Endothelial cell of umbilical vein (primary cell): Measurements from ENCODE around the gene CDK9. TPM values are rescaled to one million over a fixed set of nuclear protein-coding genes. Genes with fewer than 3 reads are reported as not detected.
A peak's percentile ranks its signal among the peaks of the same experiment; 100 is the strongest.
"Not testable (repeated sequence)": the region's sequence is repeated elsewhere in the genome, so short reads cannot be mapped to it uniquely, and the experiment has no call there.

Experiments used
- BruUV-seq: library from RNA; stranded (reverse); fragments of 400-500 nt; replicated peaks from 2 replicates; lab custom pipeline; 2021; lab: Mats Ljungman, UMichigan
- CTCF ChIA-PET: fragments of 300-600, 350-600 bp; sonication (Branson Sonifier 250); formaldehyde crosslinking; loops from one replicate; lab custom pipeline; 2021; ENCODE audit warnings: antibody characterized with exemption, inconsistent platforms; lab: Charles Lee
- POLR2A ChIA-PET: fragments of 300-600, 350-600 bp; sonication (Branson Sonifier 250); formaldehyde crosslinking; loops from one replicate; lab custom pipeline; 2021; ENCODE audit warnings: antibody characterized with exemption, inconsistent platforms; lab: Charles Lee
- DNase-seq: peaks from one replicate; pipeline ENCODE4 v3.0.0-alpha.2; 2011; ENCODE audit warnings: low read depth, low spot score
- FAIRE-seq: peaks from 2 replicates; lab custom pipeline; 2011; peaks lifted over from hg19 to GRCh38; lab: Jason Lieb, UNC
- H2AFZ ChIP-seq: 2 replicates; pipeline ENCODE4 v1.6.0; 2012; ENCODE audit warnings: low read depth, low read length, control low read depth, inconsistent platforms
- H3K27ac ChIP-seq: 2 replicates; pipeline ENCODE4 v1.5.1; 2011; ENCODE audit warnings: low read depth, mild to moderate bottlenecking, control low read depth, low read length, moderate library complexity; ENCODE audit not compliant: insufficient read depth
- H3K27me3 ChIP-seq, 2 experiments: 2 replicates each; pipeline versions ENCODE4 v1.6.0 to v1.6.1; 2011; ENCODE audit warnings: low read length in 2 of 2, mixed read lengths in 1 of 2; ENCODE audit not compliant: control insufficient read depth in 2 of 2, insufficient read depth in 2 of 2
- H3K36me3 ChIP-seq, 2 experiments: 2 replicates in 1 of 2; 3 replicates in 1 of 2; pipeline ENCODE4 v1.5.1; 2011; ENCODE audit warnings: low read length in 2 of 2, mild to moderate bottlenecking in 1 of 2, moderate library complexity in 1 of 2; ENCODE audit not compliant: control insufficient read depth in 2 of 2, insufficient read depth in 2 of 2; ENCODE audit errors: extremely low read depth in 1 of 2
- H3K4me1 ChIP-seq: 3 replicates; pipeline ENCODE4 v1.5.1; 2011; ENCODE audit warnings: mild to moderate bottlenecking, low read length; ENCODE audit not compliant: control insufficient read depth, insufficient read depth; ENCODE audit errors: extremely low read depth
- H3K4me2 ChIP-seq: 2 replicates; pipeline ENCODE4 v1.6.1; 2011; ENCODE audit warnings: low read length, control low read depth, mixed read lengths; ENCODE audit not compliant: insufficient read depth
- H3K4me3 ChIP-seq, 3 experiments: fragments of 200-600 bp in 1 of 3; sonication (generic), shearing (Covaris generic) in 1 of 3; replicated peaks in 1 of 3; 2 replicates each; pipeline ENCODE4 v1.5.1; 2011 to 2016; ENCODE audit warnings: control low read depth in 3 of 3, low read length in 3 of 3, mild to moderate bottlenecking in 2 of 3, inconsistent platforms in 1 of 3, low read depth in 1 of 3, moderate library complexity in 1 of 3; ENCODE audit not compliant: insufficient read depth in 1 of 3
- H3K79me2 ChIP-seq: 2 replicates; pipeline ENCODE4 v1.6.0; 2012; ENCODE audit warnings: low read length, inconsistent platforms; ENCODE audit not compliant: control insufficient read depth, insufficient read depth
- H3K9ac ChIP-seq: replicated peaks from 2 replicates; pipeline ENCODE3; 2011; ENCODE audit warnings: low read length, control low read depth; ENCODE audit not compliant: insufficient read depth; ENCODE audit errors: extremely low read depth
- H3K9me1 ChIP-seq: replicated peaks from 3 replicates; pipeline ENCODE4 v1.6.0; 2011; ENCODE audit warnings: mild to moderate bottlenecking, low read length; ENCODE audit not compliant: control insufficient read depth, insufficient read depth; ENCODE audit errors: extremely low read depth
- H3K9me3 ChIP-seq: replicated peaks from 2 replicates; pipeline ENCODE4 v1.5.1; 2012; ENCODE audit warnings: low read length, inconsistent platforms; ENCODE audit not compliant: control insufficient read depth, insufficient read depth
- H4K20me1 ChIP-seq: replicated peaks from 2 replicates; pipeline ENCODE3; 2011; ENCODE audit warnings: mild to moderate bottlenecking, low read length; ENCODE audit not compliant: control insufficient read depth, insufficient read depth; ENCODE audit errors: extremely low read depth
- FOS ChIP-seq: IDR thresholded peaks from 2 replicates; pipeline ENCODE4 v1.6.1; 2011; ENCODE audit warnings: mild to moderate bottlenecking, low read length, moderate library complexity, borderline replicate concordance; ENCODE audit not compliant: insufficient read depth
- JUN ChIP-seq: IDR thresholded peaks from 2 replicates; pipeline ENCODE4 v1.6.1; 2011; ENCODE audit warnings: borderline replicate concordance, low read depth; ENCODE audit not compliant: insufficient read length, insufficient read depth
- MYC ChIP-seq: IDR thresholded peaks from one replicate; pipeline ENCODE4 v1.6.1; 2011; ENCODE audit warnings: mild to moderate bottlenecking, low read depth, low read length
- POLR2AphosphoS5 ChIP-seq: IDR thresholded peaks from 2 replicates; pipeline ENCODE4 v1.6.1; 2012; ENCODE audit warnings: low read depth, mild to moderate bottlenecking, control low read depth, low read length, moderate library complexity; ENCODE audit not compliant: insufficient read depth
- dilution Hi-C: fragments of 300-500 bp; cut with MboI; formaldehyde crosslinking; loops from one replicate; pipeline ENCODE4 v1.15.0; 2019; ENCODE audit warnings: low sequenced_read_pairs; ENCODE audit not compliant: extremely low pct_ligation_motif_present
- intact Hi-C: fragments of 100-400 bp; cut with micrococcal nuclease; formaldehyde crosslinking; loops from one replicate; pipeline ENCODE4 v1.10.0; 2022
- polyA plus RNA-seq, 4 experiments: library from polyadenylated mRNA; depleted of rRNA in 3 of 4; stranded (reverse) in 3 of 4; unstranded in 1 of 4; fragments of >200 nt; gene quantifications; 2 replicates each; pipeline versions ENCODE4 v1.2.1 to v1.2.3, GENCODE V29; 2011 to 2012; ENCODE audit warnings: missing spikeins in 1 of 4
- total RNA-seq: library from RNA; stranded (reverse); gene quantifications from 2 replicates; pipeline ENCODE4 v1.2.3, GENCODE V29; 2021
- TF ChIP-seq, protein P1 (sequence below), 2 donors: IDR thresholded peaks; 1 replicate in 1 of 2; 2 replicates in 1 of 2; pipeline ENCODE4 v1.5.1; 2011; ENCODE audit warnings: low read length in 2 of 2, mild to moderate bottlenecking in 2 of 2, moderate library complexity in 2 of 2, control low read depth in 1 of 2, inconsistent platforms in 1 of 2, low read depth in 1 of 2; ENCODE audit not compliant: insufficient read depth in 1 of 2; ENCODE audit errors: extremely low read depth in 1 of 2

CDK9 gene
- total and polyA plus RNA-seq, 2 donors (not counting 3 experiments of a cell fraction or from before 2014, with no cell fraction given): 92.2 to 124 TPM

DNA sequence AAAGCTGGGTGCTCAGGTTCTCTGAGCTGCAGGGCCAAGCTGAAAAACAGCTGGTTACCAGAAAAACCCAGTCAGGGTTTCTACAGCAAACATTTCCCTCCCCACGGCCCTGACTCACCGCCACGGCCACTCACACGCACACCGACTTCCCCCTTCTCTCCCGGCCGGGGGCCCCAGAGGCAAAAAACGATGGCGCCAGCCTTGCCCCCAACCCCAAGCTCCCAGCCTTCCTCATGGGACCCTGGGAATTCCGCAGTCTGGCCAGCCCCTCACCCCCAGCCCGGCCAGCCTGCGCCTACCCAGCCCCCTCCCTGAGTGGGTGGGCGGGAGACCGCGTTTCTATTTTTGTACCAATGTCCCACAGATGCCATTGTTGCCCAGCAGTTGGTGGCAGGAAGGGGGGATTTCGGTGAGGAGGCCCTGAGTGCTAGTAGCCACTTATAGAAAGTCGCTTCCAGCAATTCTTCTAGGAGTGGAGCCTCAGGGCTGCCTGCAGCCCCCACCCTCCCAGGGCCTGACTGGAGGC lies 50.2 kb downstream of the CDK9 start:
- no peaks in the 10 kb centered on the region for H4K20me1 ChIP-seq
- peak overlapping the region; percentile 83 for H3K9ac ChIP-seq
- DNase-seq: peak; percentile 70
- H3K79me2 ChIP-seq: peaks cover 89% of the 10 kb centered on the region
- no peaks in the 10 kb centered on the region for H3K9me1 ChIP-seq
- H2AFZ ChIP-seq: no peak overlapping the region
- peak; percentile 91 for FAIRE-seq
- dilution Hi-C loops (no loop called here), intact Hi-C loops (no loop called here)
- H3K27ac ChIP-seq: peak overlapping the region; percentile 98
- no peak overlapping the region for H3K4me3 ChIP-seq
- TF ChIP-seq JUN: peak; percentile 61
- TF ChIP-seq, protein P1, sequence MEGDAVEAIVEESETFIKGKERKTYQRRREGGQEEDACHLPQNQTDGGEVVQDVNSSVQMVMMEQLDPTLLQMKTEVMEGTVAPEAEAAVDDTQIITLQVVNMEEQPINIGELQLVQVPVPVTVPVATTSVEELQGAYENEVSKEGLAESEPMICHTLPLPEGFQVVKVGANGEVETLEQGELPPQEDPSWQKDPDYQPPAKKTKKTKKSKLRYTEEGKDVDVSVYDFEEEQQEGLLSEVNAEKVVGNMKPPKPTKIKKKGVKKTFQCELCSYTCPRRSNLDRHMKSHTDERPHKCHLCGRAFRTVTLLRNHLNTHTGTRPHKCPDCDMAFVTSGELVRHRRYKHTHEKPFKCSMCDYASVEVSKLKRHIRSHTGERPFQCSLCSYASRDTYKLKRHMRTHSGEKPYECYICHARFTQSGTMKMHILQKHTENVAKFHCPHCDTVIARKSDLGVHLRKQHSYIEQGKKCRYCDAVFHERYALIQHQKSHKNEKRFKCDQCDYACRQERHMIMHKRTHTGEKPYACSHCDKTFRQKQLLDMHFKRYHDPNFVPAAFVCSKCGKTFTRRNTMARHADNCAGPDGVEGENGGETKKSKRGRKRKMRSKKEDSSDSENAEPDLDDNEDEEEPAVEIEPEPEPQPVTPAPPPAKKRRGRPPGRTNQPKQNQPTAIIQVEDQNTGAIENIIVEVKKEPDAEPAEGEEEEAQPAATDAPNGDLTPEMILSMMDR (IDR thresholded peaks at IDR 0.05; ENCODE audit: extremely low read depth in 1 of 2, insufficient read depth in 1 of 2, low read depth in 1 of 2, low read length in 2 of 2): no peak
- TF ChIP-seq MYC: no peak
- TF ChIP-seq POLR2AphosphoS5: peak; percentile 30
- TF ChIP-seq FOS: peak; percentile 50
- no peaks in the 10 kb centered on the region for H3K27me3 ChIP-seq
- ChIA-PET POLR2A (no interaction called here), CTCF (interaction anchor here (1.3 to 6.7 kb wide), 5 partner anchors 11 to 34 kb away, joined by 3 to 42 read pairs (median 4); partner anchors contain the start of gene ENG)
- peaks cover 10 to 21% of the 10 kb centered on the region in 2 experiments for H3K36me3 ChIP-seq
- H3K4me2 ChIP-seq: peak overlapping the region; percentile 6
- no TSS peak for BruUV-seq
- no peaks in the 10 kb centered on the region for H3K9me3 ChIP-seq
- H3K4me1 ChIP-seq: peaks cover 60% of the 10 kb centered on the region

DNA sequence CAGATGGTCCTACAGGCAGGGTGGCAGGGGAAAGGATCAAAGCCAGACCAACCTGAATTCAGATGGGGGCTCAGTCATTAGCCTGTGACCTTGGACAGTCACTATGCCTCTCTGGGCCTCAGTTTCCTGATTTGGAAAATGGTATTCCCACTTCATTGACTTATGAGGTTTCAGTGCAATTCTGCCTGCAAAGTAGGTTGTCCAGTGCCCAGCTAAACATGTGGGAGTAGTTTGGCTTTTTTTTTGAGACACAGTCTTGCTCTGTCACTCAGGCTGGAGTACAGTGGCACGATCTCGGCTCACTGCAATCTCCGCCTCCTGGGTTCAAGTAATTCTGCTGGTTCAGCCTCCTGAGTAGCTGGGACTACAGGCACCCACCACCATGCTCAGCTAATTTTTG lies 50.7 kb downstream of the CDK9 start:
- peaks cover 65% of the 10 kb centered on the region for H3K4me1 ChIP-seq
- H3K4me2 ChIP-seq: peak overlapping the region; percentile 5
- H3K4me3 ChIP-seq, H3K9me3 ChIP-seq, H2AFZ ChIP-seq, dilution Hi-C loops, BruUV-seq, FAIRE-seq, H3K27me3 ChIP-seq, DNase-seq, H4K20me1 ChIP-seq, intact Hi-C loops, H3K9me1 ChIP-seq: not testable (repeated sequence)
- CTCF ChIA-PET: interaction anchor here (0.8 to 6.7 kb wide), 8 partner anchors 8 to 33 kb away, joined by 3 to 42 read pairs (median 8); partner anchors contain the start of gene ENG
- POLR2A ChIA-PET: interaction anchor here (3.1 kb wide), 1 partner anchor 17 kb away, joined by 14 read pairs; the partner anchor contains the start of gene ENG
- H3K27ac ChIP-seq: peak overlapping the region; percentile 98
- H3K36me3 ChIP-seq: peaks cover 15 to 25% of the 10 kb centered on the region in 2 experiments
- peaks cover 89% of the 10 kb centered on the region for H3K79me2 ChIP-seq
- H3K9ac ChIP-seq: peak overlapping the region; percentile 83
